CD4-positive, alpha-beta memory T cell (primary cell): Measurements from ENCODE around the gene PAQR6. TPM values are rescaled to one million over a fixed set of nuclear protein-coding genes. Genes with fewer than 3 reads are reported as not detected.

Experiments used
- CTCF ChIA-PET: fragments of 350-600 bp; sonication (Branson Sonifier 250); formaldehyde crosslinking; loops from one replicate; lab custom pipeline; 2021; ENCODE audit warnings: inconsistent platforms; ENCODE audit not compliant: partially characterized antibody; lab: Charles Lee
- POLR2A ChIA-PET: fragments of 350-600 bp; sonication (Branson Sonifier 250); formaldehyde crosslinking; loops from one replicate; lab custom pipeline; 2021; ENCODE audit not compliant: partially characterized antibody; lab: Charles Lee
- DNase-seq, 5 donors: peaks; one replicate each; pipeline versions ENCODE4 v3.0.0 to v3.0.0-alpha.2; 2020 to 2022; ENCODE audit warnings: mixed read lengths in 1 of 5
- H3K27ac ChIP-seq: one replicate; pipeline ENCODE4 v1.7.0; 2013; ENCODE audit warnings: low read depth, low read length
- H3K27me3 ChIP-seq: 2 replicates; pipeline ENCODE4 v1.7.0; 2013; ENCODE audit warnings: mild to moderate bottlenecking, low read length, moderate library complexity; ENCODE audit not compliant: insufficient read depth
- H3K36me3 ChIP-seq: 2 replicates; pipeline ENCODE4 v1.7.0; 2013; ENCODE audit warnings: mild to moderate bottlenecking, low read length, moderate library complexity; ENCODE audit not compliant: insufficient read depth
- H3K4me1 ChIP-seq: 2 replicates; pipeline ENCODE4 v1.7.0; 2013; ENCODE audit warnings: mild to moderate bottlenecking, low read length, moderate library complexity; ENCODE audit not compliant: insufficient read depth
- H3K4me3 ChIP-seq, 2 donors: one replicate each; pipeline ENCODE4 v1.7.0; 2013; ENCODE audit warnings: low read length in 2 of 2, mild to moderate bottlenecking in 1 of 2
- H3K9me3 ChIP-seq, 2 donors: one replicate each; pipeline ENCODE4 v1.7.0; 2013; ENCODE audit warnings: low read length in 2 of 2, control low read depth in 1 of 2; ENCODE audit not compliant: control insufficient read depth in 1 of 2
- H3K27ac Mint-ChIP-seq, 7 donors: one replicate each; pipeline ENCODE4 v1.8.0; 2020 to 2021; ENCODE audit warnings: mixed read lengths in 7 of 7, mild to moderate bottlenecking in 6 of 7, inconsistent platforms in 3 of 7, moderate library complexity in 3 of 7
- H3K27me3 Mint-ChIP-seq, 2 donors: one replicate each; pipeline ENCODE4 v1.8.0; 2020 to 2021; ENCODE audit warnings: mixed read lengths in 2 of 2
- H3K36me3 Mint-ChIP-seq, 2 donors: one replicate each; pipeline ENCODE4 v1.8.0; 2020 to 2021; ENCODE audit warnings: mixed read lengths in 2 of 2, inconsistent platforms in 1 of 2, mild to moderate bottlenecking in 1 of 2
- H3K4me1 Mint-ChIP-seq, 4 donors: one replicate each; pipeline ENCODE4 v1.8.0; 2020 to 2021; ENCODE audit warnings: mixed read lengths in 4 of 4, mild to moderate bottlenecking in 1 of 4
- H3K4me3 Mint-ChIP-seq, 8 donors: one replicate each; pipeline ENCODE4 v1.8.0; 2020 to 2021; ENCODE audit warnings: mixed read lengths in 8 of 8, mild to moderate bottlenecking in 7 of 8, moderate library complexity in 6 of 8, inconsistent platforms in 3 of 8
- H3K9me3 Mint-ChIP-seq, 8 donors: one replicate each; pipeline ENCODE4 v1.8.0; 2020 to 2021; ENCODE audit warnings: mixed read lengths in 8 of 8, mild to moderate bottlenecking in 5 of 8, inconsistent platforms in 3 of 8, moderate library complexity in 1 of 8
- intact Hi-C: fragments of 100-400 bp; cut with micrococcal nuclease; formaldehyde crosslinking; loops from one replicate; pipeline ENCODE4 v1.15.1; 2023
- polyA plus RNA-seq, 2 donors: library from polyadenylated mRNA; unstranded; fragments of 300-500 nt; fragmentation: Illumina TruSeq; gene quantifications; one replicate each; pipeline ENCODE4 v1.2.3, GENCODE V29; 2021
- total RNA-seq, 2 experiments: library from RNA; stranded (reverse); gene quantifications; one replicate each; pipeline ENCODE4 v1.2.3, GENCODE V29; 2021

The PAQR6 gene
- total and polyA plus RNA-seq, 4 experiments from 2014 or later, result 0.11 to 1.9 (median 0.94) TPM

DNA sequence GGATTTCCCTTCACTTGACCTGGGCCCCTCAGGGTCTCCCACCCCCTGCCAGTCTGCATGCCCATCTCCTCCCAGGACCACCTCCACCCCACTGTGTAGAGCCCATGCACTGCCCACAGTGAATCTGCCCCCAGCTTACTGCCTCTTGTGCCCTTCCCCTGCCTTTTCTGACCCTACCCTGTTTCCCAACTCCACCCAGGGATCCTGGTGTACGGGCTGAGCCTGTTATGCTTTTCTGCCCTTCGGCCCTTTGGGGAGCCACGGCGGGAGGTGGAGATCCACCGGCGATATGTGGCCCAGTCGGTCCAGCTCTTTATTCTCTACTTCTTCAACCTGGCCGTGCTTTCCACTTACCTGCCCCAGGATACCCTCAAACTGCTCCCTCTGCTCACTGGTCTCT, 38.2 kb upstream of the PAQR6 start:
- no peak for DNase-seq
- H3K9me3 Mint-ChIP-seq, result peaks cover 0 to 1% (median 0%) of the 10 kb centered on the region in 8 donors
- H3K4me3 Mint-ChIP-seq, result no peak overlapping the region
- Histone ChIP-seq H3K27me3 (no peaks in the 10 kb centered on the region), H3K4me3 (no peak overlapping the region), H3K27ac (no peak overlapping the region), H3K9me3 (no peaks in the 10 kb centered on the region), H3K4me1 (peaks cover 23% of the 10 kb centered on the region), H3K36me3 (peaks cover 6% of the 10 kb centered on the region)
- no peak overlapping the region for H3K27ac Mint-ChIP-seq
- no peaks in the 10 kb centered on the region for H3K27me3 Mint-ChIP-seq
- peaks cover 19 to 40% (median 25%) of the 10 kb centered on the region in 4 donors for H3K4me1 Mint-ChIP-seq
- ChIA-PET POLR2A (interaction anchor here (1.3 kb wide), 1 partner anchor 8 kb away, joined by 4 read pairs; no protein-coding TSS in a partner anchor), CTCF (interaction anchor here (1.6 kb wide), 1 partner anchor 100 kb away, joined by 4 read pairs; no protein-coding TSS in a partner anchor)
- intact Hi-C loops, result no loop called here
- peaks cover 12 to 31% of the 10 kb centered on the region in 2 donors for H3K36me3 Mint-ChIP-seq

DNA sequence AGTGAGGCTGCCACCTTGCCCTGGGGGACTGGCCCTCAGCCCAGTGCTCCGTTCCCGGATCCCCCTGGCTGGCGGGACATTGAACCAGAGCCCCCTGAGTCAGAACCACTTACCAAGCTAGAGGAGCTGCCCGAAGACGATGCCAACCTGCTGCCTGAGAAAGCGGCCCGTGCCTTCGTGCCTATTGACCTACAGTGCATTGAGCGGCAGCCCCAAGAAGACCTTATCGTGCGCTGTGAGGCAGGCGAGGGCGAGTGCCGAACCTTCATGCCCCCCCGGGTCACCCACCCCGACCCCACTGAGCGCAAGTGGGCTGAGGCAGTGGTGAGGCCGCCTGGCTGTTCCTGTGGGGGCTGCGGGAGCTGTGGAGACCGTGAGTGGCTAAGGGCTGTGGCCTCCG, 37.6 kb upstream of the PAQR6 start:
- H3K27me3 Mint-ChIP-seq, result no peaks in the 10 kb centered on the region
- Histone ChIP-seq H3K4me3 (no peak overlapping the region), H3K36me3 (peaks cover 6% of the 10 kb centered on the region), H3K9me3 (no peaks in the 10 kb centered on the region), H3K4me1 (peaks cover 29% of the 10 kb centered on the region), H3K27ac (no peak overlapping the region), H3K27me3 (no peaks in the 10 kb centered on the region)
- ChIA-PET POLR2A (interaction anchor here (1.3 kb wide), 1 partner anchor 9 kb away, joined by 4 read pairs; no protein-coding TSS in a partner anchor), CTCF (interaction anchor here (1.6 kb wide), 1 partner anchor 100 kb away, joined by 4 read pairs; no protein-coding TSS in a partner anchor)
- intact Hi-C loops, result no loop called here
- H3K9me3 Mint-ChIP-seq, result peaks cover 0 to 1% (median 0%) of the 10 kb centered on the region in 8 donors
- DNase-seq, result no peak
- H3K4me3 Mint-ChIP-seq, result no peak overlapping the region
- H3K36me3 Mint-ChIP-seq, result peaks cover 12 to 31% of the 10 kb centered on the region in 2 donors
- H3K27ac Mint-ChIP-seq, result no peak overlapping the region
- peaks cover 23 to 47% (median 29%) of the 10 kb centered on the region in 4 donors for H3K4me1 Mint-ChIP-seq

DNA sequence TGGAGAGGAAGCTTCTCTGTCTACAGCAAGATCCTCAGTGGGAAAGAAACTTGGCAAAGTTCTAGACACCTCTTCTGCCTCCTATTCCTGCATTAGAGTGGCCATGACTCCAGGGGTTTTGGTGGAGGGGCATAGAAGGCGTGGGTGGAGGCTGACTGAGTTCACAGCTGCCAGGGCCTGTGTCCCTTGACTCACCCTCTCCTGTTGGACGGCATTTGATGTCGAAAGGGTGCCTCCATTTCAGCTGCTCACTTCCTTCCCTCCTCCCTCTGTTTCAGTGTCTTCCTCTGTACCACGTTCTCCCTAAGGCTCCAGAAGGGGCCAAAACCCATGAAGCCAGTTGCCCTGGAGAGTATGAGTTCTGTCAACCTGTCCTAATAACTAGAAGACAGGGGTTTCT, 36.9 kb upstream of the PAQR6 start:
- no peaks in the 10 kb centered on the region for H3K9me3 ChIP-seq
- no peaks in the 10 kb centered on the region for H3K27me3 ChIP-seq
- ChIA-PET POLR2A (interaction anchor here (1.1 to 4.1 kb wide), 2 partner anchors 10 to 48 kb away, joined by 4 to 50 read pairs; partner anchors contain the start of gene GLMP), CTCF (interaction anchor here (1.4 to 2.0 kb wide), 2 partner anchors 9 to 60 kb away, joined by 3 to 5 read pairs; no protein-coding TSS in a partner anchor)
- no peak for DNase-seq
- intact Hi-C loops, result no loop called here
- H3K27ac ChIP-seq, result no peak overlapping the region
- H3K36me3 ChIP-seq, result peaks cover 10% of the 10 kb centered on the region
- H3K36me3 Mint-ChIP-seq, result peaks cover 8 to 29% of the 10 kb centered on the region in 2 donors
- H3K27me3 Mint-ChIP-seq, result no peaks in the 10 kb centered on the region
- H3K4me1 Mint-ChIP-seq, result peaks cover 23 to 51% (median 35%) of the 10 kb centered on the region in 4 donors
- H3K4me1 ChIP-seq, result peaks cover 36% of the 10 kb centered on the region
- H3K4me3 ChIP-seq, result no peak overlapping the region
- H3K9me3 Mint-ChIP-seq, result peaks cover 0 to 1% (median 0%) of the 10 kb centered on the region in 8 donors
- peak overlapping the region in 1 of 7 donors; percentile 7 for H3K27ac Mint-ChIP-seq
- peak overlapping the region in 1 of 8 donors; percentile 21 for H3K4me3 Mint-ChIP-seq

DNA sequence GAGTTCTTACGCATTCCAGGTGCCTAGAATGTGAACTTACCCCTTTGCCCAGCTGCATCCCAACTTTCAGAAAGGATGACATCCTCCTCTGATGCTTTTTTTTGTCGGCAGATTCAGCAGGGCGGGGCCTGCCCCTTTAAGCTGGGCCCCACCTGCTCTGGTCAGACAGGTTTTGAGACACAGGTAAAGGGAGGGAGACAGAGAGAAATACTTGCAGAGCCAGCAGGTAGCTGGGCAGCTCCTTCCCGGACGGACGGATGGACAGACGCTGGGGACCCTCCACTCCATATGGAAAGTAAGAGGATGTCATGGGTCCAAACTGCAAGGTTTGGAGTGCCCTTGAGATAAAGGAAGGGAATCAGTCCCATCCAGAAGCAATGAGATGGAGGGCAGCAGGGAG, 36.3 kb upstream of the PAQR6 start, which contains the start of gene TMEM79:
Gene TMEM79, plus strand, starts transcription at position 214 of the 400 bp plus-strand sequence. CDS start 902 bp downstream, outside the sequence.
- Histone ChIP-seq H3K27me3 (no peaks in the 10 kb centered on the region), H3K36me3 (peaks cover 10% of the 10 kb centered on the region), H3K9me3 (no peaks in the 10 kb centered on the region), H3K4me3 (peak within 1 kb of the TSS; percentile 93 to 96), H3K4me1 (peaks cover 38% of the 10 kb centered on the region), H3K27ac (peak within 1 kb of the TSS; percentile 80)
- no peak for DNase-seq
- Mint-ChIP-seq H3K27me3 (no peaks in the 10 kb centered on the region), H3K36me3 (peaks cover 5 to 26% of the 10 kb centered on the region in 2 donors), H3K4me3 (peak within 1 kb of the TSS; percentile 90 to 99 (median 96)), H3K4me1 (peaks cover 23 to 51% (median 35%) of the 10 kb centered on the region in 4 donors), H3K27ac (peak within 1 kb of the TSS; percentile 42 to 99 (median 96)), H3K9me3 (peaks cover 0 to 1% (median 0%) of the 10 kb centered on the region in 8 donors)
- ChIA-PET POLR2A (interaction anchor here (1.1 to 4.1 kb wide), 3 partner anchors 10 to 91 kb away, joined by 4 to 50 read pairs (median 5); partner anchors contain the start of genes GLMP and SLC25A44), CTCF (interaction anchor here (1.0 to 2.0 kb wide), 4 partner anchors 9 to 102 kb away, joined by 3 to 5 read pairs (median 3); no protein-coding TSS in a partner anchor)
- intact Hi-C loops, result no loop called here

DNA sequence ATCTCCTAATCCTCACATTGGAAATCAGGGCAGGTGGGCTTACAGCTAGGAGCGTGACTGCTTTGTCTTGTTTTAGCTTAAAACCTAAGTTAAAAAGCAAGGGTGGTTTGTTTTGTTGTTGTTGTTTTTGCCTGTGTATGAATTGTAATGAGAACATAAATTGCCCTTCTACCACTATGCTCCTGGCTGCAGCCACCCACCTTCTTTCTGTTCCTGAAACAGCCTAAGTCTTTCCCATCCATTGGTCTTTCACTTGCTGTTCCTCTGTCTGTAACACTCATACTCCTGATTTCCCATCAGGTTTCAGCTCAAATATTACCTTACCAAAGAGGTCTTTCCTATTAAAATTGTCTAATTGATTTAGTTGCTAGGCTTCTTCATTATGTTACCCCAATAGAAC, 35.7 kb upstream of the PAQR6 start:
- ChIA-PET POLR2A (interaction anchor here (0.8 to 4.1 kb wide), 21 partner anchors 8 to 1022 kb away, joined by 3 to 50 read pairs (median 6); partner anchors contain the start of genes CCT3, GLMP, HDGF and LAMTOR2), CTCF (interaction anchor here (1.0 to 2.0 kb wide), 6 partner anchors 8 to 102 kb away, joined by 3 to 5 read pairs (median 3); no protein-coding TSS in a partner anchor)
- Histone ChIP-seq H3K27ac (peak overlapping the region; percentile 80), H3K4me1 (peaks cover 38% of the 10 kb centered on the region), H3K27me3 (no peaks in the 10 kb centered on the region), H3K4me3 (peak overlapping the region; percentile 93 to 96), H3K9me3 (no peaks in the 10 kb centered on the region), H3K36me3 (peaks cover 11% of the 10 kb centered on the region)
- intact Hi-C loops, result loop anchor here (2.0 kb wide), 1 partner anchor 229 kb away; the partner anchor contains the start of gene LAMTOR2
- peaks cover 23 to 51% (median 35%) of the 10 kb centered on the region in 4 donors for H3K4me1 Mint-ChIP-seq
- peak overlapping the region; percentile 42 to 99 (median 96) for H3K27ac Mint-ChIP-seq
- no peak for DNase-seq
- H3K4me3 Mint-ChIP-seq, result peak overlapping the region; percentile 90 to 99 (median 96)
- H3K27me3 Mint-ChIP-seq, result no peaks in the 10 kb centered on the region
- peaks cover 0 to 1% (median 0%) of the 10 kb centered on the region in 8 donors for H3K9me3 Mint-ChIP-seq
- H3K36me3 Mint-ChIP-seq, result peaks cover 2 to 24% of the 10 kb centered on the region in 2 donors

DNA sequence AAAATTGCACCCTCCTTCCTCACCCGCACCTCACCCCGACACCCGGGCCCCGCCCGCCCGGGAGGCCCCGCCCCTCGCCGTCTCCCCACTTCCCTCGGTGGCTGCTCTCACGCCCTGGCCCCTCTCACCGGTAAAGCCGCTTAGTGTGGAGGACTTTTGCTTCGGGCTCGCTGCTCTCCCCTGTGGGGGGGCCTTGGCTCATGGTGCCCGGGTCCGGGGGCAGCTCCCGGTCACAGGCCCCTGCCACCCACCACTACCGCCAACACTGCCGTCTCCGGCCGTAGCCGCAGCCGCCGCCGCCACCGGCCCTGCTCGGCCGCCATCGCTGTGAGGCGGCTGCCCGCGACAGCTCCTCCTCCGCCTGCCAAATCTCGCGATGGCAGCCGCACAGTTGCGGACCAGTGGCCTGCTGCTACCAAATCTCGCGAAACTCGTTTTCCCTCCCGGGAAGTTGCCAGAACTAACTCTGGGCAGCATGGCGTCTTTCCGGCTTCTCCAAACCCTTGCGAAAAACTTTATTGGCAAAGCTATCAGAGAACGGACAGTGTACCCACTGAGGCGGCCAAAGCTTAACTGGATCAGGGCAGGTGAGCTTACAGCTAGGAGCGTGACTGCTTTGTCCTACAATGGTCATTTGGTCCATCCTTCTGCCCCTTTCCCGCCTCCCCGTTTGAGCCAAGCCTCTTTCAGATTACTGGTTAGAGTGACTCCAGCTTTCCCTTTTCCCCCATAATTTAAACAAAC, 34.8 kb upstream of the PAQR6 start, which contains the start of gene SMG5:
Gene SMG5, minus strand, starts transcription at position 347 of the 744 bp plus-strand sequence. Its CDS starts 145 bp downstream, at position 202.
- Histone ChIP-seq H3K36me3 (peaks cover 18% of the 10 kb centered on the region), H3K4me3 (peak within 1 kb of the TSS; percentile 93 to 96), H3K9me3 (no peaks in the 10 kb centered on the region), H3K27ac (peak within 1 kb of the TSS; percentile 80), H3K27me3 (no peaks in the 10 kb centered on the region), H3K4me1 (peaks cover 38% of the 10 kb centered on the region)
- intact Hi-C loops, result loop anchor here (1.0 to 2.0 kb wide), 5 partner anchors 56 to 485 kb away; partner anchors contain the start of genes CCT3, LAMTOR2, PMF1 and PRCC
- H3K4me1 Mint-ChIP-seq, result peaks cover 26 to 51% (median 36%) of the 10 kb centered on the region in 4 donors
- peaks cover 0 to 1% (median 0%) of the 10 kb centered on the region in 8 donors for H3K9me3 Mint-ChIP-seq
- H3K27ac Mint-ChIP-seq, result peak within 1 kb of the TSS; percentile 90 to 99 (median 96)
- H3K27me3 Mint-ChIP-seq, result no peaks in the 10 kb centered on the region
- DNase-seq, result peak; percentile 97 to 99 (median 98)
- peaks cover 10 to 33% of the 10 kb centered on the region in 2 donors for H3K36me3 Mint-ChIP-seq
- ChIA-PET CTCF (interaction anchor here (0.9 to 2.0 kb wide), 9 partner anchors 9 to 103 kb away, joined by 3 to 5 read pairs (median 4); partner anchors contain the start of gene PMF1), POLR2A (interaction anchor here (0.6 to 4.1 kb wide), 32 partner anchors 9 to 1021 kb away, joined by 3 to 50 read pairs (median 4); partner anchors contain the start of genes CCT3, GLMP, HDGF and LAMTOR2)
- peak within 1 kb of the TSS; percentile 90 to 99 (median 96) for H3K4me3 Mint-ChIP-seq
